H9 (cell line): Measurements from ENCODE around the gene DDX11. TPM values are rescaled to one million over a fixed set of nuclear protein-coding genes. Genes with fewer than 3 reads are reported as not detected.

Experiments used
- DNase-seq: peaks from one replicate; pipeline ENCODE4 v3.0.0-alpha.2; 2017
- H2AFZ ChIP-seq: one replicate; pipeline ENCODE4 v1.6.1; 2013; ENCODE audit warnings: mild to moderate bottlenecking, low read length, control low read depth, moderate library complexity
- H2AK5ac ChIP-seq: 2 replicates; pipeline ENCODE4 v1.6.1; 2013; ENCODE audit warnings: low read length, control low read depth, mixed read lengths; ENCODE audit not compliant: insufficient read length
- H2BK120ac ChIP-seq: one replicate; pipeline ENCODE4 v1.6.1; 2013; ENCODE audit warnings: low read depth, mild to moderate bottlenecking, low read length, control low read depth, inconsistent platforms; ENCODE audit not compliant: poor library complexity, severe bottlenecking
- H2BK12ac ChIP-seq: 2 replicates; pipeline ENCODE4 v1.6.1; 2013; ENCODE audit warnings: low read length, control low read depth, mixed read lengths, low read depth; ENCODE audit not compliant: insufficient read length
- H2BK15ac ChIP-seq: 2 replicates; pipeline ENCODE4 v1.6.1; 2013; ENCODE audit warnings: low read depth, low read length, control low read depth
- H2BK20ac ChIP-seq: one replicate; pipeline ENCODE4 v1.6.1; 2013; ENCODE audit warnings: low read depth, mild to moderate bottlenecking, low read length, control low read depth, inconsistent platforms; ENCODE audit not compliant: poor library complexity, severe bottlenecking
- H2BK5ac ChIP-seq: 2 replicates; pipeline ENCODE4 v1.6.1; 2013; ENCODE audit warnings: low read length, control low read depth, mixed read lengths; ENCODE audit not compliant: insufficient read length
- H3K14ac ChIP-seq: 2 replicates; pipeline ENCODE4 v1.6.1; 2013; ENCODE audit warnings: low read length, control low read depth; ENCODE audit not compliant: insufficient read depth
- H3K18ac ChIP-seq: 2 replicates; pipeline ENCODE4 v1.6.1; 2013; ENCODE audit warnings: low read depth, mild to moderate bottlenecking, mixed read lengths, low read length, control low read depth; ENCODE audit not compliant: insufficient read length
- H3K23ac ChIP-seq: 2 replicates; pipeline ENCODE4 v1.6.1; 2013; ENCODE audit warnings: low read length, control low read depth, mixed read lengths, low read depth; ENCODE audit not compliant: insufficient read length
- H3K23me2 ChIP-seq: 2 replicates; pipeline ENCODE4 v1.6.1; 2013; ENCODE audit warnings: low read depth, mild to moderate bottlenecking, mixed read lengths, low read length, control low read depth; ENCODE audit not compliant: insufficient read length, poor library complexity, severe bottlenecking
- H3K27ac ChIP-seq: 2 replicates; pipeline ENCODE4 v1.5.1; 2013; ENCODE audit warnings: low read length, control low read depth, mixed read lengths, low read depth; ENCODE audit not compliant: insufficient read length
- H3K27me3 ChIP-seq: 2 replicates; pipeline ENCODE4 v1.6.1; 2013; ENCODE audit warnings: low read length, control low read depth, inconsistent platforms; ENCODE audit not compliant: insufficient read depth
- H3K4ac ChIP-seq: 2 replicates; pipeline ENCODE4 v1.6.1; 2013; ENCODE audit warnings: low read depth, mild to moderate bottlenecking, control low read depth, inconsistent platforms, low read length, moderate library complexity
- H3K4me1 ChIP-seq: 2 replicates; pipeline ENCODE4 v1.6.1; 2013; ENCODE audit warnings: low read length, control low read depth, inconsistent platforms; ENCODE audit not compliant: insufficient read depth
- H3K4me2 ChIP-seq: 2 replicates; pipeline ENCODE4 v1.6.1; 2013; ENCODE audit warnings: low read length, control low read depth, mixed read lengths; ENCODE audit not compliant: insufficient read length, insufficient read depth
- H3K56ac ChIP-seq: 2 replicates; pipeline ENCODE4 v1.6.1; 2013; ENCODE audit warnings: low read depth, mild to moderate bottlenecking, mixed read lengths, low read length, control low read depth; ENCODE audit not compliant: insufficient read length
- H3K79me1 ChIP-seq: 2 replicates; pipeline ENCODE4 v1.6.1; 2013; ENCODE audit warnings: low read depth, mild to moderate bottlenecking, moderate library complexity, low read length, control low read depth, inconsistent platforms; ENCODE audit not compliant: insufficient read depth, poor library complexity, severe bottlenecking
- H3K79me2 ChIP-seq: 2 replicates; pipeline ENCODE4 v1.6.1; 2013; ENCODE audit warnings: low read length, control low read depth, inconsistent platforms; ENCODE audit not compliant: insufficient read depth
- H3K9ac ChIP-seq: 2 replicates; pipeline ENCODE4 v1.6.1; 2013; ENCODE audit warnings: low read length, control low read depth, mixed read lengths; ENCODE audit not compliant: insufficient read length; ENCODE audit errors: extremely low read depth
- H3K9me3 ChIP-seq: one replicate; pipeline ENCODE4 v1.6.1; 2013; ENCODE audit warnings: low read depth, low read length, inconsistent platforms; ENCODE audit not compliant: control insufficient read depth
- H3T11ph ChIP-seq: one replicate; pipeline ENCODE4 v1.6.1; 2013; ENCODE audit warnings: mild to moderate bottlenecking, low read length, control low read depth, inconsistent platforms
- H4K20me1 ChIP-seq: one replicate; pipeline ENCODE4 v1.6.1; 2013; ENCODE audit not compliant: control insufficient read depth, insufficient read length, insufficient read depth
- H4K5ac ChIP-seq: 2 replicates; pipeline ENCODE4 v1.6.1; 2013; ENCODE audit warnings: low read depth, mild to moderate bottlenecking, mixed read lengths, low read length, control low read depth; ENCODE audit not compliant: insufficient read length
- H4K8ac ChIP-seq: replicated peaks from 2 replicates; pipeline ENCODE4 v1.6.1; 2013; ENCODE audit warnings: low read length, control low read depth, mixed read lengths, low read depth; ENCODE audit not compliant: insufficient read length
- H4K91ac ChIP-seq: 2 replicates; pipeline ENCODE4 v1.6.1; 2013; ENCODE audit warnings: low read depth, mild to moderate bottlenecking, moderate library complexity, mixed read lengths, low read length, control low read depth; ENCODE audit not compliant: insufficient read length
- H3K27ac Mint-ChIP-seq, 3 experiments: 2 replicates in 2 of 3; 3 replicates in 1 of 3; pipeline ENCODE4 v1.8.0; 2020 to 2021; ENCODE audit warnings: mixed read lengths in 3 of 3, mild to moderate bottlenecking in 1 of 3, moderate library complexity in 1 of 3
- H3K27me3 Mint-ChIP-seq: 2 replicates; pipeline ENCODE4 v1.8.0; 2021; ENCODE audit warnings: low read depth, mild to moderate bottlenecking, moderate library complexity, mixed read lengths
- H3K36me3 Mint-ChIP-seq, 3 experiments: 2 replicates in 2 of 3; 3 replicates in 1 of 3; pipeline ENCODE4 v1.8.0; 2020 to 2021; ENCODE audit warnings: low read depth in 3 of 3, mixed read lengths in 3 of 3; ENCODE audit not compliant: insufficient read depth in 1 of 3
- H3K4me1 Mint-ChIP-seq, 2 experiments: 2 replicates each; pipeline ENCODE4 v1.8.0; 2020; ENCODE audit warnings: mixed read lengths in 2 of 2
- H3K4me3 Mint-ChIP-seq, 2 experiments: 2 replicates in 1 of 2; 3 replicates in 1 of 2; pipeline ENCODE4 v1.8.0; 2020 to 2021; ENCODE audit warnings: mild to moderate bottlenecking in 2 of 2, mixed read lengths in 2 of 2, moderate library complexity in 1 of 2
- H3K9me3 Mint-ChIP-seq, 2 experiments: 2 replicates in 1 of 2; 3 replicates in 1 of 2; pipeline ENCODE4 v1.8.0; 2020; ENCODE audit warnings: mild to moderate bottlenecking in 2 of 2, mixed read lengths in 2 of 2, moderate library complexity in 1 of 2
- CTCF ChIP-seq: fragments of 200-600 bp; sonication (generic); conservative IDR thresholded peaks from 3 replicates; pipeline ENCODE4 v1.8.0; 2021; ENCODE audit warnings: antibody characterized with exemption, mild to moderate bottlenecking
- WGBS: extraction: QIAGEN DNeasy Blood & Tissue Kit; methylation state at CpG from one replicate; pipeline ENCODE4 v1.1.7; 2013; ENCODE audit warnings: missing lambda C conversion rate, low lambda C conversion rate, mixed read lengths; ENCODE audit not compliant: insufficient read length; ENCODE audit errors: extremely low coverage; 5-methylcytosine and 5-hydroxymethylcytosine counted together
- total RNA-seq: library from RNA; stranded (reverse); gene quantifications from 2 replicates; pipeline ENCODE4 v1.2.1, GENCODE V29; 2021

DDX11 gene
- total RNA-seq, 1 experiment from 2014 or later: 183 TPM

- no peak overlapping the region for H3T11ph ChIP-seq
- no peak overlapping the region for H4K5ac ChIP-seq
- H2BK120ac ChIP-seq: no peak overlapping the region
- H4K91ac ChIP-seq: no peak overlapping the region
- no peaks in the 10 kb centered on the region for H4K20me1 ChIP-seq
- Mint-ChIP-seq H3K4me3 (no peak overlapping the region), H3K36me3 (no peaks in the 10 kb centered on the region), H3K9me3 (no peaks in the 10 kb centered on the region), H3K4me1 (no peaks in the 10 kb centered on the region), H3K27ac (no peak overlapping the region; a peak in 1 of 7 replicates), H3K27me3 (peaks cover 18% of the 10 kb centered on the region)
- H2BK12ac ChIP-seq: no peak overlapping the region
- no peaks in the 10 kb centered on the region for H3K23me2 ChIP-seq
- H3K9me3 ChIP-seq: no peaks in the 10 kb centered on the region
- H2AK5ac ChIP-seq: no peak overlapping the region
- no peak for DNase-seq
- no peak overlapping the region for H3K9ac ChIP-seq
- no peak overlapping the region for H3K14ac ChIP-seq
- H3K18ac ChIP-seq: no peak overlapping the region
- H3K79me1 ChIP-seq: no peaks in the 10 kb centered on the region
- no peak overlapping the region for H2BK20ac ChIP-seq
- no CpG with 5 or more reads among the region's 2 CpGs for WGBS
- no peak overlapping the region for H3K56ac ChIP-seq
- H3K27me3 ChIP-seq: peaks cover 4% of the 10 kb centered on the region
- H4K8ac ChIP-seq: no peak overlapping the region
- H2BK5ac ChIP-seq: no peak overlapping the region
- H2AFZ ChIP-seq: no peak overlapping the region
- no peak for TF ChIP-seq CTCF
- no peaks in the 10 kb centered on the region for H3K79me2 ChIP-seq
- H3K4me2 ChIP-seq: no peak overlapping the region
- no peak overlapping the region for H2BK15ac ChIP-seq
- no peak overlapping the region for H3K23ac ChIP-seq
- no peak overlapping the region for H3K27ac ChIP-seq
- H3K4ac ChIP-seq: no peak overlapping the region
- no peaks in the 10 kb centered on the region for H3K4me1 ChIP-seq
Measured at GRCh38 chr12:31037931-31038330, 35.7 kb upstream of the DDX11 start.
